Skeletal muscle tissue (tissue), 4 donors: Measurements from ENCODE around the gene ARRDC1. TPM values are rescaled to one million over a fixed set of nuclear protein-coding genes. Genes with fewer than 3 reads are reported as not detected.

Experiments
- H3K27ac ChIP-seq: one replicate; pipeline ENCODE4 v1.7.0; 2013; ENCODE audit warnings: mild to moderate bottlenecking, low read depth, low read length, inconsistent platforms
- H3K27me3 ChIP-seq, 3 donors: one replicate each; pipeline ENCODE4 v1.7.0; 2013; ENCODE audit warnings: low read length in 3 of 3; ENCODE audit not compliant: control insufficient read depth in 3 of 3, insufficient read depth in 3 of 3
- H3K36me3 ChIP-seq, 3 donors: one replicate each; pipeline ENCODE4 v1.7.0; 2013; ENCODE audit warnings: low read length in 3 of 3; ENCODE audit not compliant: control insufficient read depth in 3 of 3, insufficient read depth in 3 of 3
- H3K4me1 ChIP-seq, 3 donors: one replicate each; pipeline ENCODE4 v1.7.0; 2013; ENCODE audit warnings: low read length in 3 of 3, mild to moderate bottlenecking in 3 of 3; ENCODE audit not compliant: control insufficient read depth in 3 of 3, insufficient read depth in 3 of 3
- H3K4me3 ChIP-seq, 3 donors: one replicate each; pipeline ENCODE4 v1.7.0; 2013; ENCODE audit warnings: low read length in 3 of 3
- H3K9ac ChIP-seq, 3 donors: one replicate each; pipeline ENCODE4 v1.7.0; 2013; ENCODE audit warnings: low read length in 3 of 3, mild to moderate bottlenecking in 3 of 3, moderate library complexity in 2 of 3, low read depth in 1 of 3
- H3K9me3 ChIP-seq, 3 donors: one replicate each; pipeline ENCODE4 v1.7.0; 2013; ENCODE audit warnings: low read length in 3 of 3; ENCODE audit not compliant: control insufficient read depth in 3 of 3
- total RNA-seq: library from RNA; depleted of rRNA; stranded (reverse); fragments of >200 nt; gene quantifications from one replicate; pipeline ENCODE4 v1.2.3, GENCODE V29; 2014
- donor health status: Osteomylitis.

ARRDC1 gene
- total RNA-seq, 1 donor from 2014 or later, result 14.6 TPM

- no peaks in the 10 kb centered on the region for H3K27me3 ChIP-seq
- peaks cover 35 to 47% (median 36%) of the 10 kb centered on the region in 3 donors for H3K36me3 ChIP-seq
- no peak overlapping the region for H3K4me3 ChIP-seq
- H3K27ac ChIP-seq, result no peak overlapping the region
- peaks cover 29 to 44% (median 35%) of the 10 kb centered on the region in 3 donors for H3K4me1 ChIP-seq
- H3K9ac ChIP-seq, result peak overlapping the region in 2 of 3 donors; percentile 43 to 68
- H3K9me3 ChIP-seq, result no peaks in the 10 kb centered on the region
Observed at GRCh38 chr9:137575364-137575715, 30.1 kb upstream of the ARRDC1 start.

DNA sequence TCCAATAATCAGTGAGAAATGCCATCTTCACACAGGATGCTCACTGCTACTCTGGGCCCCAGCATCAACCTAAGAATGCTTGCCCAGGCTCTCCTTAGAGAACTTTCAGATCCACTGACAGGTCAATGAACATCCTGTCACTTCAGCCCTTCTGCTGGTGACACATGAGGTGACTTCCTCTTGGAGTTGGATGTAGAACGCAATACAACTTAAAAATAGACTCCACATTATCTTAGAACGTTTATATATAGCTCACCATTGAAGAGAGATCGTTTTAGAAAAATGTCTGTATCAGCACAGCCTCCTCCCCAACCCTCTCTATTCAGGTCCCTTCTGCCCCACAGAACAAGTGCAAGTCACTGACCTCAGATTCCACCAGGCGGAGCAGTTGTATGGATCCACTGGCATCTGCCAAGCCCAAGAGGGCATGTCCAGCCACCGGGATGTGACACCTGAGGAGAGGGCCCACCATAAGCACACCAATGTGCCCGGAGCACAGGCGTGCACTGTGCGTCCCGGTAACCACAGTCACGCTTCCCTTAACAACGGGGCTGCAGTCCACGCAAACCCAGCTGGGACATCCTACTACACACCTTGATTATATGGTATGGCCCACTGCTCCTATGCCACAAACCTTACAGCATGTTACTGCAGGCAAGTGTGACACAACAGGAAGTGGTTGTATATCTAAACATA lies 29.6 kb upstream of the ARRDC1 start:
- H3K9ac ChIP-seq, result peak overlapping the region in 2 of 3 donors; percentile 54 to 68
- peak overlapping the region in 1 of 3 donors; percentile 29 for H3K4me3 ChIP-seq
- no peaks in the 10 kb centered on the region for H3K27me3 ChIP-seq
- H3K36me3 ChIP-seq, result peaks cover 34 to 41% (median 36%) of the 10 kb centered on the region in 3 donors
- peaks cover 32 to 49% (median 40%) of the 10 kb centered on the region in 3 donors for H3K4me1 ChIP-seq
- no peaks in the 10 kb centered on the region for H3K9me3 ChIP-seq
- H3K27ac ChIP-seq, result no peak overlapping the region

GRCh38 chr9:137578518-137579258 lies 26.8 kb upstream of the ARRDC1 start, which contains the start of gene DPH7:
Gene DPH7, minus strand, starts transcription at chr9:137578925. Its CDS starts 148 bp downstream, at chr9:137578777.
- Histone ChIP-seq H3K4me1 (peaks cover 42 to 66% (median 50%) of the 10 kb centered on the region in 3 donors), H3K4me3 (peak within 1 kb of the TSS; percentile 78 to 95 (median 92)), H3K9ac (peak within 1 kb of the TSS; percentile 89 to 94 (median 92)), H3K27me3 (no peaks in the 10 kb centered on the region), H3K9me3 (no peaks in the 10 kb centered on the region), H3K36me3 (peaks cover 40 to 45% (median 45%) of the 10 kb centered on the region in 3 donors), H3K27ac (peak within 1 kb of the TSS; percentile 79)

DNA sequence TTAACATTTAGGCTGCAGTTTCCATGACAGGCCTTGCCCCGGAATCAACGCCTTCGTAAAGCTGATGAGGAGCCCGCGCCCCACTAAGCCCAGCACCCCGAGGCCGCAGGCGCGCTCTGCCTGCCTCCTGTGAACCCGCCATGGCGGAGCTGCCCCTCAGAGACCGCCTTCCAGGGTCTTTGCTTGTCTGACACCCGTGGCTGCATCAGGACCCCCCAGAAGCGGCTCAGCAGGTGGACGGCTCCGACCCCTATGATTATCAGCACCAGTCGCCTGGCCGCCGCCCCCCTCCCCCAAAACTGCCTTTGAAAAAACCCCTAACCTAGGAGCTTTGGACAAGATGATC lies 26.3 kb upstream of the ARRDC1 start:
- Histone ChIP-seq H3K4me1 (peaks cover 42 to 69% (median 50%) of the 10 kb centered on the region in 3 donors), H3K27me3 (no peaks in the 10 kb centered on the region), H3K9me3 (no peaks in the 10 kb centered on the region), H3K27ac (peak overlapping the region; percentile 79), H3K9ac (peak overlapping the region; percentile 89 to 94 (median 92)), H3K4me3 (peak overlapping the region; percentile 78 to 95 (median 92)), H3K36me3 (peaks cover 41 to 46% (median 45%) of the 10 kb centered on the region in 3 donors)

- no peaks in the 10 kb centered on the region for H3K27me3 ChIP-seq
- H3K4me1 ChIP-seq, result peaks cover 38 to 63% (median 44%) of the 10 kb centered on the region in 3 donors
- H3K9me3 ChIP-seq, result no peaks in the 10 kb centered on the region
- peak overlapping the region in 1 of 3 donors; percentile 33 for H3K9ac ChIP-seq
- H3K27ac ChIP-seq, result no peak overlapping the region
- peaks cover 35 to 42% (median 40%) of the 10 kb centered on the region in 3 donors for H3K36me3 ChIP-seq
- H3K4me3 ChIP-seq, result peak overlapping the region in 1 of 3 donors; percentile 22
Observed at GRCh38 chr9:137580209-137580953, 25.1 kb upstream of the ARRDC1 start.

GRCh38 chr9:137580954-137581322 lies 24.5 kb upstream of the ARRDC1 start:
- Histone ChIP-seq H3K27me3 (no peaks in the 10 kb centered on the region), H3K4me3 (no peak overlapping the region), H3K36me3 (peaks cover 35 to 42% (median 38%) of the 10 kb centered on the region in 3 donors), H3K9me3 (no peaks in the 10 kb centered on the region), H3K27ac (no peak overlapping the region), H3K4me1 (peaks cover 32 to 58% (median 40%) of the 10 kb centered on the region in 3 donors), H3K9ac (peak overlapping the region; percentile 14 to 43 (median 33))

DNA sequence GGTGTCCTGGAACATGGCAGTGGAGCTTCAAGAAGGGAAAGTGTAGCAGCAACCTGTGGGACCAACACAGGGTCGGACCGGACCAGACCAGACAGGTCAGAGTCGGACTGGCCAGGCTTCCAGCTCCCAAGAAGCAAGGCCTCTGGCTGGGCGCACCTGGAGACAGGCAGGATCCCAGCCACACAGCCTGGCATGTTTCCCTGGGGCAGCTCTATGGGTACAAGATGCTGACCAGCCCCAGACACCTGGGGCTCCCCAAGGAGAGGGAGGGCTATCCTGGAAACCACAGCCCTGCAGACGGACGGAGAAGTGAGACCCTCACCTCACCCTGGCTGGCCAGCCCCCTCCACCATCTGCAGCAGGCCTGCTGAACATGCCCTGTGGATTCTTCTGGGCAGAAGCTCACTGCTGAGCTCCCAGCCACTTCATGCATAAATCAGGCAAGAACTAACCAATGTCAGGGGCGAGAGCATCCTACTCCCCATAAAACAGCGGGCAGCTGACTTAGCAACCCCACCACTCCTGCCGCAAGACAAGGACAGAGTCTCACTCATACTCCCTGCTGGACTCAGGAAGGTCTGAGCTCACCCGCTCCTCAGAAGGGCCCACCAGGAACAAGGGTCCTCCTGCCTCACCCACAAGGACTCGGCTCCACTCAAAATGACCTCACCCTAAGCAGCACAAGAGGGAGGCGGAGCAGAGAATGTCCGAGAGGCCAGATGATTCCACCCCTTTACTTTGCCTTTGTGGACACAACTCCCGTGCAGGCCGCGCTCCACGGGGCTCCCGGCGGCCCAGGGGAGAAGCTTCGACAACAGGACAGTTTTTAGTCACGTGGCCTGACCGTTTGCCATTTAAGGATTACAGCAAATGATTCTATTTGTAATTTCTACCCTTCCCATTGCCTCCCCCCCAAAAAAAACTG lies 23.9 kb upstream of the ARRDC1 start:
- no peak overlapping the region for H3K4me3 ChIP-seq
- H3K27me3 ChIP-seq, result no peaks in the 10 kb centered on the region
- H3K27ac ChIP-seq, result no peak overlapping the region
- H3K9me3 ChIP-seq, result no peaks in the 10 kb centered on the region
- peak overlapping the region in 1 of 3 donors; percentile 54 for H3K9ac ChIP-seq
- peaks cover 28 to 51% (median 36%) of the 10 kb centered on the region in 3 donors for H3K4me1 ChIP-seq
- peaks cover 37 to 41% (median 39%) of the 10 kb centered on the region in 3 donors for H3K36me3 ChIP-seq

DNA sequence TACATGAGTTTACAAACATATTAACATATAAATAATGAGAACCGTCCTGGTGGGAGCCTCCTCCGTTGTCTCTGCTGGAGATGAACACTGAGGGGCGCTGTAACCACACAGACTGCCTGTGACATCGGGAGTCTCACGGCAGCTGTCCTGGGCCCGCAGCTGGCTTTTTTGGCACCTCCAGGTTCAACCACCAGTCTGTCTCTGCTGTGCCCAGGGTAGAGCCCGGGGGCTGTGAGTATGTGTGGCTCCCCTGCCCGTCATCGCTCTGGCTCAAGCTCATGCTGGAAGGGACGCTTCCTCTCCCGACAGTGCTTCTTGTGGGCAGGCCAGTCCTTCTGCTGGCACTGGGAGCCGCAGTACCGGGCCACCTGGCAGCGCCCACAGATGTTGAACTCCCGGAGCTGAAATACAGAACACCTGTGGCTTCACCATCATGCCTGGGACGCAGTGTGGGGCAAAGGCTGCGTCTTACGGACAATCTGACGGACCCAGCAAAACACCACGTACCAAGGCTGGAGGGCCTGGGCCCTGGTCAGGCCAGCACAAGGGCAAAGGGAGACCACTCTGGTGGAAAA lies 23.1 kb upstream of the ARRDC1 start:
- H3K27ac ChIP-seq, result no peak overlapping the region

DNA sequence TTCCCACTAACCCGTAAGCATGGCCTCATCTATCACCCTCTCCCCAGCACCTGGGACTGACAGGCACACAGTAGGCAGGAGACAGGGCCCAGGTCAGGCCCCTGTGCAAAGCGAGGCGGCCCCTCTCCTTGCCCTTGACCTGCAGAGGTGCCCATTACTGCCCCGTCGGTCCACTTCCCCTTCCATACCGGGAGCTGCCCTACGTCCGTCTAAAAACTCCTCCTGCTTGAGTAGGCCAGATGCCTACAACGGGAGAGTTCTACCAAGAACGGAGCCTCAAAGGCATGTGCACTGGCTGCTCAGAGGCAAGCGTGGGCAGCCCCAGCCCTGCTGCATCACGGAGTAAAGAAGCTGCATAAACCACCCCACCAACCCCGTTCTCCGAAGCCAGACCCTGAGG lies 22.1 kb upstream of the ARRDC1 start:
- Histone ChIP-seq H3K4me1 (peaks cover 18 to 40% (median 26%) of the 10 kb centered on the region in 3 donors), H3K4me3 (no peak overlapping the region), H3K36me3 (peaks cover 53 to 56% (median 54%) of the 10 kb centered on the region in 3 donors), H3K27me3 (no peaks in the 10 kb centered on the region), H3K27ac (no peak overlapping the region), H3K9ac (no peak overlapping the region), H3K9me3 (no peaks in the 10 kb centered on the region)

More for the DNA sequence above, 23.1 kb upstream of the ARRDC1 start:
- H3K9me3 ChIP-seq, result no peaks in the 10 kb centered on the region
- H3K36me3 ChIP-seq, result peaks cover 45 to 46% (median 45%) of the 10 kb centered on the region in 3 donors
- H3K4me3 ChIP-seq, result no peak overlapping the region
- H3K27me3 ChIP-seq, result no peaks in the 10 kb centered on the region
- H3K4me1 ChIP-seq, result peaks cover 25 to 43% (median 33%) of the 10 kb centered on the region in 3 donors
- peak overlapping the region in 2 of 3 donors; percentile 32 to 54 for H3K9ac ChIP-seq
